IPS-20b (cell line): Measurements from ENCODE around the gene FAM83B.
"Not testable (repeated sequence)": the region's sequence is repeated elsewhere in the genome, so short reads cannot be mapped to it uniquely, and the experiment has no call there.

ENCODE experiments used
- H3K27ac ChIP-seq: one replicate; pipeline ENCODE4 v1.5.1; 2013; ENCODE audit warnings: low read length
- H3K27me3 ChIP-seq: 2 replicates; pipeline ENCODE4 v1.6.1; 2013; ENCODE audit warnings: mild to moderate bottlenecking, low read length, inconsistent platforms; ENCODE audit not compliant: insufficient read depth
- H3K36me3 ChIP-seq: 2 replicates; pipeline ENCODE4 v1.6.1; 2013; ENCODE audit warnings: low read depth, mild to moderate bottlenecking, inconsistent platforms, low read length, moderate library complexity; ENCODE audit not compliant: insufficient read depth
- H3K4me1 ChIP-seq: 2 replicates; pipeline ENCODE4 v1.6.1; 2013; ENCODE audit warnings: mild to moderate bottlenecking, control low read depth, inconsistent platforms, low read length, moderate library complexity; ENCODE audit not compliant: insufficient read depth
- H3K4me3 ChIP-seq: 2 replicates; pipeline ENCODE4 v1.5.1; 2013; ENCODE audit warnings: mild to moderate bottlenecking, low read length, inconsistent platforms
- H3K9ac ChIP-seq: 2 replicates; pipeline ENCODE4 v1.6.1; 2013; ENCODE audit warnings: low read depth, mild to moderate bottlenecking, inconsistent platforms, low read length, moderate library complexity
- H3K9me3 ChIP-seq: 2 replicates; pipeline ENCODE4 v1.6.1; 2013; ENCODE audit warnings: mild to moderate bottlenecking, low read depth, low read length, inconsistent platforms; ENCODE audit not compliant: insufficient read depth

Gene FAM83B

GRCh38 chr6:54881891-54882290 is 35.3 kb downstream of the FAM83B start:
- H3K27me3 ChIP-seq, H3K27ac ChIP-seq, H3K36me3 ChIP-seq, H3K9me3 ChIP-seq, H3K4me1 ChIP-seq, H3K4me3 ChIP-seq, H3K9ac ChIP-seq: not testable (repeated sequence)

GRCh38 chr6:54886932-54887584 is 40.5 kb downstream of the FAM83B start:
- Histone ChIP-seq H3K4me3 (no peak overlapping the region), H3K4me1 (no peaks in the 10 kb centered on the region), H3K36me3 (no peaks in the 10 kb centered on the region), H3K9ac (no peak overlapping the region), H3K9me3 (no peaks in the 10 kb centered on the region), H3K27ac (no peak overlapping the region), H3K27me3 (no peaks in the 10 kb centered on the region)

GRCh38 chr6:54891536-54891935 is 45.0 kb downstream of the FAM83B start:
- no peaks in the 10 kb centered on the region for H3K9me3 ChIP-seq
- no peak overlapping the region for H3K4me3 ChIP-seq
- no peak overlapping the region for H3K27ac ChIP-seq
- H3K9ac ChIP-seq: no peak overlapping the region
- no peaks in the 10 kb centered on the region for H3K36me3 ChIP-seq
- no peaks in the 10 kb centered on the region for H3K27me3 ChIP-seq
- H3K4me1 ChIP-seq: no peaks in the 10 kb centered on the region

GRCh38 chr6:54892831-54893230 is 46.3 kb downstream of the FAM83B start:
- H3K4me1 ChIP-seq: no peaks in the 10 kb centered on the region
- H3K9me3 ChIP-seq: no peaks in the 10 kb centered on the region
- H3K36me3 ChIP-seq: no peaks in the 10 kb centered on the region
- no peak overlapping the region for H3K27ac ChIP-seq
- no peak overlapping the region for H3K9ac ChIP-seq
- H3K4me3 ChIP-seq: no peak overlapping the region
- no peaks in the 10 kb centered on the region for H3K27me3 ChIP-seq

GRCh38 chr6:54893818-54894217 is 47.2 kb downstream of the FAM83B start:
- H3K4me1 ChIP-seq: no peaks in the 10 kb centered on the region
- H3K27ac ChIP-seq: no peak overlapping the region
- no peaks in the 10 kb centered on the region for H3K9me3 ChIP-seq
- H3K27me3 ChIP-seq: no peaks in the 10 kb centered on the region
- H3K36me3 ChIP-seq: no peaks in the 10 kb centered on the region
- H3K9ac ChIP-seq: no peak overlapping the region
- H3K4me3 ChIP-seq: no peak overlapping the region

GRCh38 chr6:54896302-54896701 is 49.7 kb downstream of the FAM83B start:
- Histone ChIP-seq H3K36me3 (no peaks in the 10 kb centered on the region), H3K9me3 (no peaks in the 10 kb centered on the region), H3K27me3 (no peaks in the 10 kb centered on the region)

GRCh38 chr6:54897462-54898189 is 51.1 kb downstream of the FAM83B start:
- Histone ChIP-seq H3K36me3 (no peaks in the 10 kb centered on the region), H3K4me3 (no peak overlapping the region), H3K9ac (no peak overlapping the region), H3K27me3 (no peaks in the 10 kb centered on the region), H3K27ac (no peak overlapping the region), H3K4me1 (peaks cover 5% of the 10 kb centered on the region; the same call in 1 of the 2 replicates), H3K9me3 (no peaks in the 10 kb centered on the region)

More at GRCh38 chr6:54896302-54896701, 49.7 kb downstream of the FAM83B start:
- Histone ChIP-seq H3K4me3 (no peak overlapping the region), H3K27ac (no peak overlapping the region), H3K9ac (no peak overlapping the region), H3K4me1 (peaks cover 5% of the 10 kb centered on the region; the same call in 1 of the 2 replicates)

GRCh38 chr6:54898767-54899166 is 52.2 kb downstream of the FAM83B start:
- no peak overlapping the region for H3K27ac ChIP-seq
- no peak overlapping the region for H3K9ac ChIP-seq
- H3K36me3 ChIP-seq: no peaks in the 10 kb centered on the region
- no peaks in the 10 kb centered on the region for H3K9me3 ChIP-seq
- no peak overlapping the region for H3K4me3 ChIP-seq
- H3K27me3 ChIP-seq: no peaks in the 10 kb centered on the region
- peaks cover 5% of the 10 kb centered on the region; the same call in 1 of the 2 replicates for H3K4me1 ChIP-seq

- no peak overlapping the region for H3K9ac ChIP-seq
Measured at GRCh38 chr6:54899442-54899841, 52.9 kb downstream of the FAM83B start.

GRCh38 chr6:54899986-54900385 is 53.4 kb downstream of the FAM83B start:
- Histone ChIP-seq H3K9me3 (no peaks in the 10 kb centered on the region), H3K27me3 (no peaks in the 10 kb centered on the region)

More at GRCh38 chr6:54899442-54899841, 52.9 kb downstream of the FAM83B start:
- no peaks in the 10 kb centered on the region for H3K9me3 ChIP-seq
- no peaks in the 10 kb centered on the region for H3K36me3 ChIP-seq
- H3K4me3 ChIP-seq: no peak overlapping the region
- peaks cover 5% of the 10 kb centered on the region; the same call in 1 of the 2 replicates for H3K4me1 ChIP-seq
- H3K27ac ChIP-seq: no peak overlapping the region
- no peaks in the 10 kb centered on the region for H3K27me3 ChIP-seq

GRCh38 chr6:54900666-54901065 is 54.1 kb downstream of the FAM83B start:
- Histone ChIP-seq H3K9me3 (no peaks in the 10 kb centered on the region), H3K4me1 (peaks cover 5% of the 10 kb centered on the region; the same call in 1 of the 2 replicates), H3K36me3 (no peaks in the 10 kb centered on the region), H3K27ac (no peak overlapping the region), H3K4me3 (no peak overlapping the region), H3K27me3 (no peaks in the 10 kb centered on the region), H3K9ac (no peak overlapping the region)

More at GRCh38 chr6:54899986-54900385, 53.4 kb downstream of the FAM83B start:
- Histone ChIP-seq H3K27ac (no peak overlapping the region), H3K36me3 (no peaks in the 10 kb centered on the region), H3K9ac (no peak overlapping the region), H3K4me1 (peaks cover 5% of the 10 kb centered on the region; the same call in 1 of the 2 replicates), H3K4me3 (no peak overlapping the region)

GRCh38 chr6:54903884-54904283 is 57.3 kb downstream of the FAM83B start:
- no peak overlapping the region for H3K4me3 ChIP-seq
- no peaks in the 10 kb centered on the region for H3K9me3 ChIP-seq
- no peak overlapping the region for H3K27ac ChIP-seq

More at GRCh38 chr6:54903884-54904283, 57.3 kb downstream of the FAM83B start:
- H3K27me3 ChIP-seq: no peaks in the 10 kb centered on the region
- peaks cover 5% of the 10 kb centered on the region; the same call in 1 of the 2 replicates for H3K4me1 ChIP-seq
- no peak overlapping the region for H3K9ac ChIP-seq
- H3K36me3 ChIP-seq: no peaks in the 10 kb centered on the region
